NCI-H524 treated with DMSO at 0.1 percent for 48 hours (cell line): Measurements from ENCODE around the gene CLCN5.
"Not testable (repeated sequence)": the region's sequence is repeated elsewhere in the genome, so short reads cannot be mapped to it uniquely, and the experiment has no call there.

ENCODE experiments used
- DNase-seq: peaks from one replicate; lab custom pipeline; 2025; lab: John Stamatoyannopoulos, UW

Gene CLCN5

GRCh38 chrX:49996474-49996873 is 74.1 kb downstream of the CLCN5 start:
- DNase-seq: no peak

- DNase-seq: no peak
Observed at GRCh38 chrX:49999087-49999486, 76.7 kb downstream of the CLCN5 start.

GRCh38 chrX:50000937-50001542 is 78.6 kb downstream of the CLCN5 start:
- DNase-seq: no peak

GRCh38 chrX:50002067-50002714 is 79.8 kb downstream of the CLCN5 start:
- no peak for DNase-seq

GRCh38 chrX:50003467-50003866 is 81.1 kb downstream of the CLCN5 start:
- no peak for DNase-seq

GRCh38 chrX:50003927-50004326 is 81.5 kb downstream of the CLCN5 start:
- no peak for DNase-seq

- DNase-seq: not testable (repeated sequence)
Observed at GRCh38 chrX:50025591-50025990, 103.2 kb downstream of the CLCN5 start.

GRCh38 chrX:50035126-50035525 is 112.7 kb downstream of the CLCN5 start:
- DNase-seq: no peak

- DNase-seq: no peak
Observed at GRCh38 chrX:50036426-50036825, 114.0 kb downstream of the CLCN5 start.

- no peak for DNase-seq
Observed at GRCh38 chrX:50045823-50046222, 123.4 kb downstream of the CLCN5 start.

- no peak for DNase-seq
Observed at GRCh38 chrX:50049228-50049627, 126.8 kb downstream of the CLCN5 start.

GRCh38 chrX:50054147-50054546 is 131.8 kb downstream of the CLCN5 start:
- DNase-seq: no peak

- no peak for DNase-seq
Observed at GRCh38 chrX:50066318-50066937, 144.0 kb downstream of the CLCN5 start.

- peak; percentile 48 for DNase-seq
Observed at GRCh38 chrX:50067435-50068284, 145.3 kb downstream of the CLCN5 start.

- no peak for DNase-seq
Observed at GRCh38 chrX:50068285-50068563, 145.8 kb downstream of the CLCN5 start.

GRCh38 chrX:50068893-50069292 is 146.5 kb downstream of the CLCN5 start:
- no peak for DNase-seq

- DNase-seq: no peak
Observed at GRCh38 chrX:50071494-50071893, 149.1 kb downstream of the CLCN5 start.

GRCh38 chrX:50072110-50072509 is 149.7 kb downstream of the CLCN5 start:
- no peak for DNase-seq

GRCh38 chrX:50073601-50074000 is 151.2 kb downstream of the CLCN5 start:
- DNase-seq: no peak

- DNase-seq: no peak
Observed at GRCh38 chrX:50075630-50076339, 153.4 kb downstream of the CLCN5 start.

GRCh38 chrX:50081282-50081889 is 159.0 kb downstream of the CLCN5 start:
- DNase-seq: no peak

GRCh38 chrX:50082741-50083140 is 160.3 kb downstream of the CLCN5 start:
- no peak for DNase-seq
